ENCODE results near the gene CEP41. TPM values are rescaled to one million over a fixed set of nuclear protein-coding genes. Genes with fewer than 3 reads are reported as not detected.

The CEP41 gene
- total RNA-seq, 2 donors from 2014 or later = 11.4 to 13.0 TPM

- peaks cover 2% of the 10 kb centered on the region for H3K36me3 Mint-ChIP-seq (ENCODE audit: low read depth)
- H3K9ac ChIP-seq (ENCODE audit: extremely low read depth, low read length, poor library complexity, severe bottlenecking) = no peak overlapping the region
- no peak overlapping the region for H3K27ac ChIP-seq (ENCODE audit: low read depth, low read length)
- no peaks in the 10 kb centered on the region for H3K9me3 ChIP-seq (ENCODE audit: control insufficient read depth, low read length)
- DNase-seq = no peak
- no peaks in the 10 kb centered on the region for H3K27me3 Mint-ChIP-seq (ENCODE audit: insufficient read depth)
- no peak for TF ChIP-seq CTCF (conservative IDR thresholded peaks at IDR 0.05)
- H3K27ac Mint-ChIP-seq = no peak overlapping the region
- no peak overlapping the region for H3K4me3 ChIP-seq (ENCODE audit: low read length)
- no peaks in the 10 kb centered on the region for H3K27me3 ChIP-seq (ENCODE audit: control insufficient read depth, insufficient read depth, low read length, poor library complexity, severe bottlenecking)
- WGBS, 2 experiments (ENCODE audit: insufficient coverage in 1 of 2, insufficient read length in 1 of 2) = 88 to 91% methylated on average over 3 of the region's 4 CpGs
- no peak overlapping the region for H3K4me3 Mint-ChIP-seq
- peaks cover 11% of the 10 kb centered on the region for H3K4me1 Mint-ChIP-seq
- no peaks in the 10 kb centered on the region for H3K36me3 ChIP-seq (ENCODE audit: control insufficient read depth, insufficient read depth, low read length)
- no peaks in the 10 kb centered on the region for H3K4me1 ChIP-seq (ENCODE audit: control insufficient read depth, insufficient read depth, low read length)
- H3K9me3 Mint-ChIP-seq = no peaks in the 10 kb centered on the region
These were observed 15.0 kb downstream of the CEP41 start for GRCh38 chr7:130425796-130426195.

- WGBS, 2 experiments (ENCODE audit: insufficient coverage in 1 of 2, insufficient read length in 1 of 2) = 97% methylated on average over 2 of the region's 3 CpGs; no CpG with 5 or more reads in 1 of the 2 experiments
- no peaks in the 10 kb centered on the region for H3K36me3 Mint-ChIP-seq (ENCODE audit: low read depth)
- Histone ChIP-seq H3K4me1 (ENCODE audit: control insufficient read depth, insufficient read depth, low read length) (no peaks in the 10 kb centered on the region), H3K4me3 (ENCODE audit: low read length) (no peak overlapping the region), H3K27me3 (ENCODE audit: control insufficient read depth, insufficient read depth, low read length, poor library complexity, severe bottlenecking) (no peaks in the 10 kb centered on the region), H3K36me3 (ENCODE audit: control insufficient read depth, insufficient read depth, low read length) (no peaks in the 10 kb centered on the region), H3K9ac (ENCODE audit: extremely low read depth, low read length, poor library complexity, severe bottlenecking) (no peak overlapping the region), H3K27ac (ENCODE audit: low read depth, low read length) (no peak overlapping the region), H3K9me3 (ENCODE audit: control insufficient read depth, low read length) (no peaks in the 10 kb centered on the region)
- H3K27me3 Mint-ChIP-seq (ENCODE audit: insufficient read depth) = no peaks in the 10 kb centered on the region
- no peak overlapping the region for H3K4me3 Mint-ChIP-seq
- TF ChIP-seq CTCF (conservative IDR thresholded peaks at IDR 0.05) = no peak
- H3K9me3 Mint-ChIP-seq = no peaks in the 10 kb centered on the region
- H3K27ac Mint-ChIP-seq = no peak overlapping the region
- no peak for DNase-seq
- H3K4me1 Mint-ChIP-seq = peaks cover 21% of the 10 kb centered on the region
These were observed 17.2 kb downstream of the CEP41 start for GRCh38 chr7:130423501-130424037.

- 49 to 64% methylated on average over 2 of the region's 2 CpGs for WGBS, 2 experiments (ENCODE audit: insufficient coverage in 1 of 2, insufficient read length in 1 of 2)
- Histone ChIP-seq H3K27ac (ENCODE audit: low read depth, low read length) (peak overlapping the region; percentile 65), H3K4me1 (ENCODE audit: control insufficient read depth, insufficient read depth, low read length) (no peaks in the 10 kb centered on the region), H3K36me3 (ENCODE audit: control insufficient read depth, insufficient read depth, low read length) (no peaks in the 10 kb centered on the region), H3K9me3 (ENCODE audit: control insufficient read depth, low read length) (no peaks in the 10 kb centered on the region), H3K27me3 (ENCODE audit: control insufficient read depth, insufficient read depth, low read length, poor library complexity, severe bottlenecking) (no peaks in the 10 kb centered on the region), H3K9ac (ENCODE audit: extremely low read depth, low read length, poor library complexity, severe bottlenecking) (no peak overlapping the region), H3K4me3 (ENCODE audit: low read length) (no peak overlapping the region)
- TF ChIP-seq CTCF (conservative IDR thresholded peaks at IDR 0.05) = no peak
- no peaks in the 10 kb centered on the region for H3K36me3 Mint-ChIP-seq (ENCODE audit: low read depth)
- H3K27me3 Mint-ChIP-seq (ENCODE audit: insufficient read depth) = no peaks in the 10 kb centered on the region
- no peak for DNase-seq
- no peak overlapping the region for H3K4me3 Mint-ChIP-seq
- no peak overlapping the region for H3K27ac Mint-ChIP-seq
- peaks cover 28% of the 10 kb centered on the region for H3K4me1 Mint-ChIP-seq
- H3K9me3 Mint-ChIP-seq = no peaks in the 10 kb centered on the region
These were observed 19.1 kb downstream of the CEP41 start for GRCh38 chr7:130421684-130422083.

Measured in endodermal cell (in vitro differentiated cells).